Prostate gland (tissue), 2 donors: Measurements from ENCODE around the gene SACM1L.

ENCODE experiments used
- CTCF ChIP-seq, 4 experiments: fragments of 200-600 bp in 2 of 4; fragments of 450-650 bp in 2 of 4; sonication (generic) in 2 of 4; IDR thresholded peaks; 1 replicate in 3 of 4; 2 replicates in 1 of 4; pipeline ENCODE4 v1.5.1; 2016 to 2019; ENCODE audit warnings: antibody characterized with exemption in 4 of 4, mild to moderate bottlenecking in 2 of 4, moderate library complexity in 2 of 4
- POLR2AphosphoS5 ChIP-seq: sonication (generic); formaldehyde crosslinking; IDR thresholded peaks from one replicate; pipeline ENCODE4 v1.6.1; 2017; ENCODE audit warnings: antibody characterized with exemption

DNA sequence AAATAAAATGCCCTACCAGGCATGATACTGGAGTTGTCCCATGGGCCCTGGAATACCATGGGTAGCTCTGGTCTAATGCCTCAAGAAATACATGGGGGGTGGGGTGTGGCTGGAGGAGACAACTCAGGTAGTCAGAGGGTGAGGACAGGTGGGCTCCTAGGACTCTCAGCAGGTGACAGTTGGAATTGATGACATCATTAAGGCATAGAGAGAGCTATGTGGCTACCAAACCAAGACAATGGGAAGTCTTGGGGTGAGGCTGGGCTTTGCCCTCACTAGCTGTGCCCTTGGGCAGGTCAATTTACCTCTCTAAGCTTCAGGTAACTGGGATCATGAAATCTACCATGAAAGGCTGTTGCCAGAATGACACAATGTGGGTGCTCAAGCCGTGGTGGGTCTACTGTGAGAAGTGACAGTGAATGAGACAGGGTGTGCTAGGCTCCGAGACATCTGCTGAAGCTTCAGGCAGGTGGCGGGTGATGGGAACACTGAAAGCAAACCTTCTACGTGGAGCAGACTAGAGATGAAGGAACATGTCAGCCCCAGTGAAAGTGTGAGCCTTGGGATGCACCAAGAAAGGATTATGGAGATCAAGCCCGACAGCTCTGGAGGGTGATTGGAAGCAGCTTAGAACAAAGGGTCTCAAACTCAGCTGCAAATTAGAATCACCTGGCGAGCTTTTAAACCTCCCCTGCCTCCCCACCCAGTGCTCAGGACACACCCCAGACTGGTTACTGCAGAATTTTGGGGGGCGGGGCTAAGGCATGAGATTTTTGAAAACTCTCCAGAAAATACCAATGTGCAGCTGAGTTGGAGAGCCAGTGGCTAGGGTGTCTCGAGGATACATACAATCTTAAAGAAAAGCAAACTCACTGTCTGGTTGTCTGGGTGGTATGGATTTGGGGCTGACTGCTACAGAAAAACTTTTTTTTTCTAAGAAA, 85.7 kb downstream of the SACM1L start:
- TF ChIP-seq POLR2AphosphoS5, result no peak
- TF ChIP-seq CTCF (IDR thresholded peaks at IDR 0.05), result no peak
